Astrocyte of the spinal cord (primary cell): Measurements from ENCODE around the gene ZNF629.

Experiments used
- DNase-seq: peaks from one replicate; pipeline ENCODE4 v3.0.0; 2011; ENCODE audit warnings: low read depth, low spot score
- H3K4me3 ChIP-seq: 2 replicates; pipeline ENCODE4 v1.5.1; 2011; ENCODE audit warnings: low read depth, mild to moderate bottlenecking, low read length, moderate library complexity
- in situ Hi-C: cut with HindIII; loops from 2 replicates; pipeline ENCODE4 v1.10.0; 2017; ENCODE audit warnings: low sequenced_read_pairs
- TF ChIP-seq, protein P1 (sequence below): IDR thresholded peaks from 2 replicates; pipeline ENCODE4 v1.5.1; 2012; ENCODE audit warnings: low read depth, mild to moderate bottlenecking, low read length, inconsistent platforms

The ZNF629 gene

DNA sequence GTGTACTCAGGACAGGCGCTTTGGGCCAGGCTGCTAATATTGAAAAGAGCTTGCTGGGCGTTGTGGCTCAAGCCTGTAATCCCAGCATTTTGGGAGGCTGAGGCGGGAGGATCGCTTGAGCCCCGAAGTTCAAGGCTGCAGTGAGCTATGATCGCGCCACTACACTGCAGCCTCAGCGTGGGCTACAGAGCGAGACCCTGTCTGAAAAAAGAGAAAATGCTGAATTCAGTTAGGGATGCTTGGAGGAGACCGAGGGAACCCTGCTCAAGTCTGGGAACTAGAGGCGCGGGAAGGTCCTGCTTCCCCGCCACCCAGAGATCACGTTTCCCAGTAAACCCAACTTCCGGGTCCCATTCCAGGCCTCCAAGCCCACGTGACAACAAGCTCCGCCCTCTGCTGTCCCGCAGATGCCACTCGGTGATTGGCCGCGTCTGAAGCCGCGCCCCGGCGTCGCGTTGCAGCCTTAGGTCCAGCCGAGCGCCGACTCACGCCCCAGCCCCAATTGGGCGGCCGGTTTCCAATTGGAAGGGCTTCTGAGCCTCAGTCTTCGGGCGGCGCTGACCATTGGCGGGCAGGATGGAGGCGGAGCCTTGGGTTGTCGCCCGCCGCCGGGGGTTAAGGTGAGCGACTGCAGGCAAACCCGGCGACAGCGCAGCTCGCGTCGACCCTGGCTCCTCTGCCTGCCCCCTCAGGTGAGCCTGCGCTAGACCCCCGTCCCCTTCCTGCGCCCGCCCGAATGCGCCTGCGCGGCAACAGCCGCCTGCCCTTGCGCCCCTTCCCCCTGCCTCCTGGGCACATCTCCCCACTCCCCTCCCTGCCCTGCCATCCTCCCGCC lies 39.0 kb downstream of the ZNF629 start, which contains the start of gene PHKG2:
Gene PHKG2 (plus strand): TSS at position 627 of the 835 bp plus-strand sequence. CDS start 396 bp downstream, outside the sequence.
- TF ChIP-seq, protein P1, sequence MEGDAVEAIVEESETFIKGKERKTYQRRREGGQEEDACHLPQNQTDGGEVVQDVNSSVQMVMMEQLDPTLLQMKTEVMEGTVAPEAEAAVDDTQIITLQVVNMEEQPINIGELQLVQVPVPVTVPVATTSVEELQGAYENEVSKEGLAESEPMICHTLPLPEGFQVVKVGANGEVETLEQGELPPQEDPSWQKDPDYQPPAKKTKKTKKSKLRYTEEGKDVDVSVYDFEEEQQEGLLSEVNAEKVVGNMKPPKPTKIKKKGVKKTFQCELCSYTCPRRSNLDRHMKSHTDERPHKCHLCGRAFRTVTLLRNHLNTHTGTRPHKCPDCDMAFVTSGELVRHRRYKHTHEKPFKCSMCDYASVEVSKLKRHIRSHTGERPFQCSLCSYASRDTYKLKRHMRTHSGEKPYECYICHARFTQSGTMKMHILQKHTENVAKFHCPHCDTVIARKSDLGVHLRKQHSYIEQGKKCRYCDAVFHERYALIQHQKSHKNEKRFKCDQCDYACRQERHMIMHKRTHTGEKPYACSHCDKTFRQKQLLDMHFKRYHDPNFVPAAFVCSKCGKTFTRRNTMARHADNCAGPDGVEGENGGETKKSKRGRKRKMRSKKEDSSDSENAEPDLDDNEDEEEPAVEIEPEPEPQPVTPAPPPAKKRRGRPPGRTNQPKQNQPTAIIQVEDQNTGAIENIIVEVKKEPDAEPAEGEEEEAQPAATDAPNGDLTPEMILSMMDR, result no peak
- in situ Hi-C loops, result no loop called here
- peak within 1 kb of the TSS; percentile 75 for H3K4me3 ChIP-seq
- peak; percentile 99 for DNase-seq

DNA sequence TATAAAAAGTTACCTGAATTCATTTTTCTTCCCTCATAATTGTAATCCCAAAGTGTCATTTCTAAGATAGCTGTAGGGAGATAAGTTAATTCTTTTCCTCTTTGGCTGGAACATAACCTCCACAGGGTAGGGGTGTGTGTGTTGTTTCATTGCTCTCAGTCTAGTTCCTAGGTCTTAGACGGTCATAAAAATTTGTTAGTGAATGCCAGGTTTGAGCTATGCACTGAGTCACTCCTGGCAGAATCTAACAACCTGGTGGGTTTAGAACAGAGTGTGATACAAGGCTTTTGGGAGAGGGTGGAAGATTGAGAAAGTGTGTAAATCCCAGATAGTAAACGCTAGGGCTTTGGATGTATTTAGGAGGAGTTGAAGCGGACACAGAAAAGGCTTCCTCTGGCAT lies 39.7 kb downstream of the ZNF629 start:
- peak; percentile 28 for DNase-seq
- in situ Hi-C loops, result no loop called here
- TF ChIP-seq, protein P1, result no peak
- no peak overlapping the region for H3K4me3 ChIP-seq

DNA sequence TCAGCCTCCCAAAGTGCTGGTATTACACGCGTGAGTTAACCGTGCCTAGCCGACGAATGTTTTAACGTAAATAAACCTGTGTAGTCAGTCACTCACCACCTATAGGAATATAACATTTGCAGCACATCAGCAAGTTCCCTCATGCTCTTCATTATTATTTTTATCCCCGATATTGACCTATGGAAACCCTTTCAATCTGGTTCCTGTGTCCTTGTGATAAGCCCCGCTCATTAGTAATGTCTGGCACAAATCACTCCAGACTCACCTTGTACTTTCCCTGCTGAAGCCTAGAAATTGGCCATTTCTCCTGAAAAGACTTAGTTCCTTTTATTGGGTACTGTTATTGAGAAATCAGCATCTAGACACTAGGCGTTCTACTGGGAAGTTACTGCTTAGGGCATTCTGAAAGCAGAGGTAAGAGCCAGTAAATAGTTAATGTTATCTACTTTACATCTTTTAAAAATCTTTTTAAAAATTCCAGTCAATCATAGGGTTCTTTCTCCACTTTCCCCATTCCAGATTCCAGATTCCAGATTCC lies 40.3 kb downstream of the ZNF629 start:
- TF ChIP-seq, protein P1, result no peak
- no peak for DNase-seq
- in situ Hi-C loops, result no loop called here
- H3K4me3 ChIP-seq, result no peak overlapping the region

DNA sequence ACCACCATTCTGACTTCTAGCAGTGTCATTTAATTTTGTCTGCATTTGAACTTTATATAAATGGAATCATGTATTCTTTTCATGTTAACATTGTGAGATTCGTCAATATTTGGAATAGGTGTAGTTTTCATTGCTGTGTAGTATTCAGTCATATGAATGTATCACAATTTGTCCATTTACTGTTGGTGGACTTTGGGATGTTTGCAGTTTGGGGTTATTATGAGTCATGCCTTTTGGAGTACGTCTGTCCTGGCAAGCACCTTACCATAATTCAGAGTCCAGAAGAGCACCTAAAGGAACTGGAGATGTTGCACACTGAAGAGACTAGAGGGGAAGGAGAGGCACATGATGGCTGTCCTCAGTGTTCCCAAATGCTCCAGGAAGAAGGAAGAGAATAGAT lies 41.9 kb downstream of the ZNF629 start:
- TF ChIP-seq, protein P1, result no peak
- in situ Hi-C loops, result no loop called here
- no peak for DNase-seq
- no peak overlapping the region for H3K4me3 ChIP-seq

DNA sequence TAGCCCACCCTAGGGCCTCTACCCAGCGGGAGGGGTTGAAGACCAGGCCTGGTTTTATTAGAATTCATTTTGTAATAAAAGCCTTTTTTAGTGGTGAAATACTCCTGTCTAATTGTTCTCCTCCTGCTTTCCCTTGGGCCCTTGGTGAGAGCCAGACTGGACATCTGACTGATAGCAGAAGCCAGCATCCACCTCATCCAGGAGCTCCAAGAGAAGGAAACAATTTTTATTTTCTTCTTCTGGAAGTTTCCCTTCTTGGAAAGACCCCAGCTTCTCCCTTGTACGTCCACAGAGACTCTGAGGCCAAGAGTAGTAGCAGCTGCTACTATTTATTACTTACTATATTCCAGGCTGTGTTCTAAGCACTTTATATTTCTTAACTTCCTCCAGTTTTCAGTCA lies 42.8 kb downstream of the ZNF629 start:
- TF ChIP-seq, protein P1, result no peak
- no peak for DNase-seq
- in situ Hi-C loops, result no loop called here
- no peak overlapping the region for H3K4me3 ChIP-seq

DNA sequence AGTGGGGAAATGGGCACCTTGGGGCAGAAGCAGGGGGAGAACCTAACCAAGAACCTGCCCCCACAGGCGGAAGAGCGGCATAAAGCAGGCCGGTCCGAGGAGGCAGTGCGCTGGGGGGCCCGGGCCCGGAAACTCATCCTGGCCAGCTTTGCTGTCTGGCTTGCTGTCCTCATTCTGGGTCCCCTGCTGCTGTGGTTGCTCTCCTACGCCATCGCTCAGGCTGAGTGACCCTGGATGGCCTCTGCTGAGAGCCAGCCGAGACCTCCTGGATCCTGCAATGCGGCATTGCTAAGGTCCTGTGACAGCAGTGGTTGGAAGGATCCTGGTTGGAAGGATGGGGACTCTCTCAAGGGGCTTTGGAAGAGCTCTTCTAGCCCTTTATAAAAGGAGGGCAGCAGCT lies 43.3 kb downstream of the ZNF629 start:
- no peak overlapping the region for H3K4me3 ChIP-seq
- in situ Hi-C loops, result no loop called here
- TF ChIP-seq, protein P1, result no peak
- no peak for DNase-seq
